GM12878 (cell line): ENCODE data around the gene HS6ST1. TPM values are rescaled to one million over a fixed set of nuclear protein-coding genes. Genes with fewer than 3 reads are reported as not detected.

Experiments used
- BACH1 ChIP-seq: fragments of 450-650 bp; IDR thresholded peaks from 2 replicates; pipeline ENCODE4 v1.6.1; 2017; ENCODE audit warnings: mild to moderate bottlenecking, borderline replicate concordance
- CBX5 ChIP-seq: sonication (generic); IDR thresholded peaks from 2 replicates; pipeline ENCODE4 v1.6.1; 2016; ENCODE audit warnings: low read depth, moderate library complexity, mild to moderate bottlenecking, inconsistent platforms
- E4F1 ChIP-seq: fragments of 450-650 bp; IDR thresholded peaks from 2 replicates; pipeline ENCODE4 v1.6.1; 2018; ENCODE audit warnings: borderline replicate concordance, mild to moderate bottlenecking; ENCODE audit not compliant: partially characterized antibody
- PAX5 ChIP-seq: IDR thresholded peaks from 2 replicates; pipeline ENCODE4 v1.6.1; 2011; ENCODE audit warnings: low read depth, low read length, borderline replicate concordance
- RAD21 ChIP-seq: IDR thresholded peaks from 2 replicates; pipeline ENCODE4 v1.6.1; 2011; ENCODE audit warnings: mild to moderate bottlenecking, low read depth, low read length, moderate library complexity; ENCODE audit not compliant: insufficient read depth
- RELB ChIP-seq: fragments of 450-650 bp; IDR thresholded peaks from 2 replicates; pipeline ENCODE4 v1.6.1; 2017; ENCODE audit warnings: low read depth, mild to moderate bottlenecking, moderate library complexity
- SMC3 ChIP-seq: IDR thresholded peaks from 2 replicates; pipeline ENCODE4 v1.6.1; 2011; ENCODE audit warnings: low read length, improper control_type of control experiment, borderline replicate concordance
- ZBTB11 ChIP-seq: fragments of 450-650 bp; formaldehyde crosslinking; IDR thresholded peaks from 2 replicates; pipeline ENCODE4 v1.5.0; 2022; ENCODE audit warnings: mild to moderate bottlenecking, missing genetic modification characterization
- ZNF384 ChIP-seq: IDR thresholded peaks from 2 replicates; pipeline ENCODE4 v1.6.1; 2012; ENCODE audit warnings: low read depth, mild to moderate bottlenecking, low read length, improper control_type of control experiment, borderline replicate concordance
- polyA plus RNA-seq, 11 experiments: library from polyadenylated mRNA; depleted of rRNA in 4 of 11; unstranded in 6 of 11; stranded (reverse) in 5 of 11; fragments of >200 nt; fragmentation: Nextera tagmentation in 4 of 11; fragmentation: Illumina TruSeq in 1 of 11; extraction: Ambion mirVana in 4 of 11; extraction: Trizol in 1 of 11; gene quantifications; 1 replicate in 1 of 11; 2 replicates in 10 of 11; pipeline versions ENCODE4 v1.2.1 to v1.2.3, GENCODE V29; 2011 to 2016; ENCODE audit warnings: inconsistent platforms in 2 of 11, missing spikeins in 2 of 11, low read depth in 1 of 11
- total RNA-seq, 4 experiments: library from RNA; depleted of rRNA in 3 of 4; stranded (reverse); fragments of >200 nt in 3 of 4; fragmentation: Illumina TruSeq in 1 of 4; extraction: Trizol in 1 of 4; gene quantifications; 2 replicates each; pipeline versions ENCODE4 v1.2.1 to v1.2.3, GENCODE V29; 2013 to 2021

HS6ST1 gene
- total and polyA plus RNA-seq, 10 of the 15 experiments (the other 5 are each of a cell fraction or from before 2014, with no cell fraction given), result 0.48 to 17.0 (median 4.7) TPM

- TF ChIP-seq ZBTB11 (CRISPR knock-in tag) (no peak), PAX5 (no peak), CBX5 (no peak), E4F1 (no peak), ZNF384 (no peak), RELB (no peak), BACH1 (no peak), SMC3 (no peak), RAD21 (no peak)
Measured at GRCh38 chr2:128306931-128307460, 11.7 kb downstream of the HS6ST1 start (continued).
